Activated naive CD4-positive, alpha-beta T cell treated with anti-CD3 and anti-CD28 coated beads, Interleukin-2, amount 50 U/mL, for 72 hours (primary cell): Measurements from ENCODE around the gene ESRRB. TPM values are rescaled to one million over a fixed set of nuclear protein-coding genes. Genes with fewer than 3 reads are reported as not detected.

Source experiments
- ATAC-seq, 2 donors: fragments of 150-1000 bp; cut with Tn5 transposase; 2 replicates each; pipeline ENCODE4 v1.10.0; 2021; ENCODE audit warnings: mild to moderate bottlenecking in 2 of 2, moderate library complexity in 2 of 2
- DNase-seq, 2 donors: peaks; one replicate each; pipeline ENCODE4 v3.0.0; 2021 to 2022; ENCODE audit warnings: low spot score in 2 of 2
- H3K27ac Mint-ChIP-seq, 2 donors: one replicate each; pipeline ENCODE4 v1.8.0; 2022; ENCODE audit warnings: mild to moderate bottlenecking in 2 of 2, mixed read lengths in 2 of 2
- H3K36me3 Mint-ChIP-seq, 2 donors: one replicate each; pipeline ENCODE4 v1.8.0; 2022; ENCODE audit warnings: mixed read lengths in 2 of 2
- H3K9me3 Mint-ChIP-seq, 2 donors: one replicate each; pipeline ENCODE4 v1.8.0; 2022; ENCODE audit warnings: mixed read lengths in 2 of 2
- total RNA-seq, 2 donors: library from RNA; stranded (reverse); gene quantifications; one replicate each; pipeline ENCODE4 v1.2.3, GENCODE V29; 2022

The ESRRB gene
- total RNA-seq, 2 donors from 2014 or later, result 0.21 to 0.39 TPM

DNA sequence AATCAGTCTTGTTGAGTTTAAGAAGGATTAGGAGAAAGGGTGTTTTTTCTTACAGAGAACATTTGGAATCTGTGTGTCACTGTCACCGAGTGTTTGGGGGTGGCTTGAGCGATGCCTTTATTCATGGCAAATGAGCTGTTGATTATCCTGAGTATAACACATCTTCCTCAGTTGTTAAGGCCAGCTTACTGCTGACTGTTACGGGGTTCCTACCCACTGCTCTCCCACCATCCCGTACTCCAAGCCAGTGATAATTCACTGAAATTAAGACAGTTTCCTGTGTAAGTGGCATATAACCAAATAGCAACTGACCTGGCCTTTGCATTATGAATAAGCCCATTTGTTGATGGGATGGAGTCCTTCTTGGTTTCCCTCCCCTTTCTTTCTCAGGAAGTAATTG, 9.5 kb downstream of the ESRRB start:
- no peak for ATAC-seq
- no peak for DNase-seq
- Mint-ChIP-seq H3K27ac (no peak overlapping the region), H3K9me3 (no peaks in the 10 kb centered on the region), H3K36me3 (no peaks in the 10 kb centered on the region)

DNA sequence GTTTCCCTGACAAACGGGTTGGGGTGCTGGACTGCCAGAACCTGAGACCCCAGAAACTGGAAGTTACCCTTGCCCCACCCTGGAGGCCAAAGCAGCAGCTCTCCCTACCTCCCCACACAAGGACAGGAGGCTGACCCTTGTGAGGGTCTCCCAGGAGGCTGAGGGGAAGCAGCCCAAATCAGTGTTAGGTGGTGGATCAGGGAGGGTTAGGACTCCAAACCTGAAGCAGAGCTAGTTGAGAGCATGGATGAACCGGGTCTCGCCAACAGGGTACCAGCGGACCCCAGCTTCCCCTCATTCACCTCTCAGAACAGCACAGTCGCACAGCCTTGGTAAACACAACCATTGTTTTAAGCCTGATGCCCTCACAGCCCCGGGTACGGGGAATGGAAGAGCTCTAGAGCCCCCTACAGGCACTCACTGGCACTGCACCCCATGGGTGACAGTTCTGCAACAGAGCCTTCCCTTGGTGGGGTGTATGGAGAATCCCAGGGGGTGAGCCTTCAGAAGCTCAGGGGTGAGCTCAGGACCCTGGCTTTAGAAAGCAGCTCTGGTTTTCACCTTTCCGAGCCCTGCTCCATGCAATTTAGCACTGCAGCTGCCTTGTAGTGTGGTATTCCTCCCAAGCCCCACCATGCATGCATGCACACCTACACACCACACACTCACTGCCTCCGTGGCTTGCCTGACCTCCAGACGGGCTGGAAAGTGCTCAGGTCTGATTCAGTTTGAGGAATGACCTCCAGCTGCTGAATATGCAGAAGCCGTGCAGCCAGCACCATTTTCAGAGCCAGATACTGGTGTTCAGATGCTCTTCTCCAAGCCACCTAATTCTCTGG, 11.2 kb downstream of the ESRRB start:
- DNase-seq, result peak; percentile 61 to 85
- ATAC-seq, result peak; percentile 68 to 89
- Mint-ChIP-seq H3K27ac (no peak overlapping the region), H3K9me3 (no peaks in the 10 kb centered on the region), H3K36me3 (no peaks in the 10 kb centered on the region)

DNA sequence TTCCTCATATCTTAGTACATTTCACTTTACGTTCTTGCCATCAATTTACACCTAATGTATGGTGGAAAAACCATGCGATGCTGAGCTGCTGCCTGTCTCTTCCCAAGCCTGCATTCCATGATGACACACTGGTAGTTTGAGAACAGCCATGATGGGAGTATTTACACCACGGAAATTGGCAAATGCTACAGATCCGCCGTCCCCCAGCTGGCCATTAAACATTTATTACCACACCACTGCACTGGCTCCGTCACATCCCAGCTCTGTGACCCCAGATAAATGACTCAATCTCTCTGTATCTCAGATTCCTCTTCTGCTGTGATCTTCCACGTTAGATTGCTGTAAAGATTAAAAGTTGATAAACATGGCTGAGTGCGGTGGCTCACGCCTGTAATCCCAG, 13.9 kb downstream of the ESRRB start:
- H3K27ac Mint-ChIP-seq, result no peak overlapping the region
- H3K9me3 Mint-ChIP-seq, result no peaks in the 10 kb centered on the region
- ATAC-seq (no peak), DNase-seq (no peak)
- no peaks in the 10 kb centered on the region for H3K36me3 Mint-ChIP-seq

DNA sequence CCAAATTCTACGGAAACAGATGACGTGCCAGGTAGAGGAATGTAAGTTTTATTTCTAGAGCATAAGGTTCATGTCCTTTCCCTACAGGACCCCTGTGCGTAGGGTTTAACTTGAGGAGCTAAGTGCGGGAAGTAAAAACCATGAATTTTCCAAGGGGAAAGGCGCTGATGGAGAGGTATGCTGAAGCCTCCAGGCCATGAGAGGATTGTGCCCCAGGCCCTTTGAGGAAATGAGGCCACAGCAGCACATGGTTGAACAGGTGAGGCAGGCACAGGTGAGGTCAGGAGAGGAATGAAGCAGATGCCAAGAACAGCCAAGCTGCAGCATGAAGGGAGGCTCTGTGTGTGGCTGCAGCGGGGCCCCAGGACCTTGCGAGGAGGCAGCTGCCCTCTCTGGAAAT, 14.7 kb downstream of the ESRRB start:
- ATAC-seq (no peak), DNase-seq (no peak)
- Mint-ChIP-seq H3K27ac (no peak overlapping the region), H3K9me3 (no peaks in the 10 kb centered on the region), H3K36me3 (no peaks in the 10 kb centered on the region)

DNA sequence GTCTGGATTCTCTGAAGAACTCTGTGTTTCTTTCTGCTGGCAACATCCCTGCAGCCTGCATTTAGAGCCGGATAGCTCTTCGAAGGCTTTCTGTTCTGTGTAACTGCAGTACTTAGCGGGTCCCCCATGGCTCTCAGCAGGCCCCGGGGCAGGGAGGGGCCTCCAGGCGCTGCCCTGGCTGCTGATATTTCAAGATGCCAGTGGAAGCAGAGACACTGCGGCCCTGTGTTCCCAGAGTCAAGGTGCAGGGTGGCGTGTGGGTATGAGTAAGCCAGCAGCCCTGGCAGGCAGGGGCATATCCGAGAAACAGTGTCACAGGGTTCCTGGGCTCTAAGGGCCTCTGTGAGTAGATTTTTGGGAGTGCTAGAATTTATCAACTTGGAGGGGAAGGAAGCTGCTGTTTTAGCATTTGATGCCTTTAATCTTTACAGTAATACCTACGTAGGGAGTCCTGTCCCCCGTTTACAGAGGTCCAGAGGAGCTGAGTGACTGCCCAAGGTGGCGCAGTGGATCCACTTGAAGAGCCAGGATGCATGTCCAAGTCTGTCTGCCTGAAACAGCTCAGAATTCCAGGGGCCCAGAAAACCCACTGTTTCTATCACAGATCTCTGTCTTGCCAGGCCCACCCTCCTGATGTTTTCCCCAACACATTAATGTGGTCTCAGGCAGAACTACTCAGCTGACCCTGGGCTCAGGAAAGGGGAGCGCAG, 16.2 kb downstream of the ESRRB start:
- Mint-ChIP-seq H3K36me3 (no peaks in the 10 kb centered on the region), H3K27ac (peak overlapping the region in 1 of 2 donors; percentile 38), H3K9me3 (no peaks in the 10 kb centered on the region)
- DNase-seq (no peak), ATAC-seq (no peak)

DNA sequence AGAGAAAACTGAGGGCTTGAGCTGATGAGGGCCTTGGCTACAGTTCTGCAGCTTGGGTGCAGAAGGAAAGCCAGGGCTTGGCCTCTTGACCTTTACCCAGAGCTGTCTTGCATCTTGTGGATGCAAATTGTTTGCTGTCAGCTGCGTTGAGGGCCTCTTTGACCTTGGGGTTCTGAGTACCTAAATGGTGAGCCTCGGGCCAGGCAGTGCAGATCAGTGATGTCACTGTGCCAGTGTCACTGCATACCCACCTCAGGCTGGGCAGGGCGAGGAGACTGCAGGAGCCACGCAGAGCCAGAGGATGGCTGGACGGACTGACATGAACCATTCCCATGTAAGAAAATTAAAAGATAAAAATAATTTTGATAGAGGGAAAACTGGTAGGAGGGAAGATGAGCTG, 18.6 kb downstream of the ESRRB start:
- peak overlapping the region; percentile 7 to 16 for H3K27ac Mint-ChIP-seq
- no peak for ATAC-seq

DNA sequence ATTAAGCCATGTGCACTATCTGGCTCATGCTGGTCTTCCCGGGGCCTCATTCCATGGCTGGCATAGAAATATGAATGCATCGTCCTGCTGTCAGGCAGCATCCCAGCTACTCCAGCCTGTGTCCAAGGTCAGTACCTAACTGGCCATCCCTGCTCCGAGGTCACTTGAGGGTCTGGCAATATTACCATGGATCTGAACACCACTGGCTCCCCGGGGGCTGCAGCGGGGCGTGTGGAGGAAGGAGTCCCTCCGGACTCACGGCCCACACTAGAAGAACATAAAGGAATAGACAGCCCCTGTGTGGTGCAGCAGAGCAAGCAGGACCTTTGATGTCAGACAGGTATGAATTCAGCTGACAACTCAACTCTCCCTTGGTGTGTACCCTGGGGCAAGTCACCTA, 19.2 kb downstream of the ESRRB start:
- no peak for DNase-seq
- H3K9me3 Mint-ChIP-seq, result no peaks in the 10 kb centered on the region
- no peak for ATAC-seq

More for the DNA sequence above, 18.6 kb downstream of the ESRRB start:
- no peak for DNase-seq
- Mint-ChIP-seq H3K9me3 (no peaks in the 10 kb centered on the region), H3K36me3 (no peaks in the 10 kb centered on the region)

DNA sequence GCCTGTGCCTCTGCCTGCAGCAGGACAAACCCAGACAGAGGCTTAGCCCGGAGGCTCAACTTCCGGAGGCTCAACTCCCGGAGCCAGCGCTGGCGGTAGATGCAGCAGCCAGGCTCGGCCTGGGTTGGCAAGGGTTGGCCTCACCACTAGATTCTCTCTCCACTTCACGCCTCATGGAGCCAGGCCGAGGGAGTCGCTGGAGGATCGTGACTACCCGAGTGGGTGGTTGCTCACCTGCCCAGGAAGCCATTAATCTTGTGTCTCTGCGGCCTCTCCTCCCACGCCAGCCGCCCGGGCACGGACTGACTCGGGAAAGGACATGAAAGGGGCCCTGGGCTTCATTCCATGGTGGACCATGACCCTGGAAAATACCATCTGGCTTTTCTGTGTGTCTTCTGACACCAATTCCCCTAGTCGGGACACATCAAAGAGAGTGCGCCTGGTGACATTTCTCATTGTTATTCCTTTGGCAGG, 20.8 kb downstream of the ESRRB start:
- no peak for DNase-seq
- Mint-ChIP-seq H3K9me3 (no peaks in the 10 kb centered on the region), H3K36me3 (no peaks in the 10 kb centered on the region), H3K27ac (no peak overlapping the region)
- ATAC-seq, result no peak

More for the DNA sequence above, 19.2 kb downstream of the ESRRB start:
- Mint-ChIP-seq H3K36me3 (no peaks in the 10 kb centered on the region), H3K27ac (no peak overlapping the region)

DNA sequence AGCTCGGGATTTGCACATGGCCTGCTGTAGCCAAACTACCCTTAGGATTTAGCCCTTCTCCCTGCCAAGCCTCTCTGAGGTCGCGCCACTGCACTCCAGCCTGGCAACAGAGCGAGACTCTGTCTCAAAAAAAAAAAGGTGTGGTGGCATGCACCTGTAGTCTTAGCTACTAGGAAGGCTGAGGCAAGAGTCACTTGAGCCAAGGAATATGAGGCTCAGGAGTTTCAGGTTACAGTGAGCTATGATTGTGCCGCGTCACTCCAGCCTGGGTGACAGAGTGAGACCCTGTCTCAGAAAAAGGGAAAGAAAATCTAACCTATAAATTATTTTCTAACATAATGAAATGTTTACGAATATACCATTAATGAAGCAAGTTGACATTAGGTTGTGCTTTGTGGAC, 29.7 kb downstream of the ESRRB start:
- H3K27ac Mint-ChIP-seq, result no peak overlapping the region
- no peak for ATAC-seq
- no peaks in the 10 kb centered on the region for H3K9me3 Mint-ChIP-seq
- H3K36me3 Mint-ChIP-seq, result no peaks in the 10 kb centered on the region
- no peak for DNase-seq

DNA sequence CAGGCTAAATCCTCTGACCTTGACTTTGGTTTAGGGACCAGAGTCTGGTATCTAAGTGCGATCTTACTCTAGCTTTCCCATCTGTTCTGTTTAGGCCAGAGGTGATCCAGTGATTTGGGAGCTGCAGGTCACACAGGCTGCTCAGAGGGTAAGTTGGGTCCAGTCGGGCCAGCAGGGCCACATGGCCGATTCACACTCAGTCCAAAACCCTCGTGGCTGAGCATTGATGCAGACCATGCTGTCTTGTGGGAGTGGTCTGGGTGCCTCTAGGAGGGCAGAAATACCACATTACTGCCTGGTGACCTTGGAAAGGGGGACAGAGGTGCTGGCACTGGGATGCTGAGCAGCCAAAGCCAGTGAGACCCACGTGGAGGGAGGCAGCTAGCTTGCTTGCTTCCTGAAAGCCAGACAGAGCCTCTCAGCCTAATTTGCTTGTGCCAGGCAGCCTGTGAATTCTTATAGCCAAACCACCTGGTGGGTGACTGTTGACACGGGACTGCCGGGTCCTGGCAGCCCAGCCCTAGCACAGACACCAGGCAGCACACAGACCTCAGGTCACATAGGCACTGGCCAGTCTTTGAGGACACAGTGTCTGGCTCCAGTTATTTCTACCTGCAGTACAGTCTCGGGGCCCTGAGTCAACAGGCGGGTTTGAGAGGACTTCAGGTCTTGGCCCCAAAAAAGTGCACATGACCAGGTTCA, 31.7 kb downstream of the ESRRB start:
- ATAC-seq (no peak), DNase-seq (no peak)
- H3K9me3 Mint-ChIP-seq, result no peaks in the 10 kb centered on the region
- H3K27ac Mint-ChIP-seq, result no peak overlapping the region
- H3K36me3 Mint-ChIP-seq, result no peaks in the 10 kb centered on the region

DNA sequence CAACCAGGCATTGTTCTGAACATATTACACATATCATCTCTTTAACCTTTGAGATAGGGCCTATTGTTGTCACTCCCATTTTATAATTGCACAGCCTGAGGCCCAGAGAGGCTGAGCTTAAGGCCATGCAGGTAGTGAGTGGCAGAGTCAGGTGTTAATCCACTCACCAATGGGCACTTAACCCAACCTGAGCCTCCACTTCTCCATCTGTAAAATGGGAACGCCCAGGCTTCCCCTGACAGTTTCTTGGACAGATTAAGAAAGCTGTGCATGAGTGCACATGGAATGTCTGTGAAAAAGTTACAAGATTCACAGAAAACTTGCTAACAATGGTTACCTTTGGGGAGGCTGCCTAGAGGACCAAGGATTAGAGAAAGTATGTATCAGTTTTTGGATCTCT, 32.9 kb downstream of the ESRRB start:
- ATAC-seq, result no peak
- Mint-ChIP-seq H3K9me3 (no peaks in the 10 kb centered on the region), H3K36me3 (no peaks in the 10 kb centered on the region), H3K27ac (no peak overlapping the region)
- no peak for DNase-seq

DNA sequence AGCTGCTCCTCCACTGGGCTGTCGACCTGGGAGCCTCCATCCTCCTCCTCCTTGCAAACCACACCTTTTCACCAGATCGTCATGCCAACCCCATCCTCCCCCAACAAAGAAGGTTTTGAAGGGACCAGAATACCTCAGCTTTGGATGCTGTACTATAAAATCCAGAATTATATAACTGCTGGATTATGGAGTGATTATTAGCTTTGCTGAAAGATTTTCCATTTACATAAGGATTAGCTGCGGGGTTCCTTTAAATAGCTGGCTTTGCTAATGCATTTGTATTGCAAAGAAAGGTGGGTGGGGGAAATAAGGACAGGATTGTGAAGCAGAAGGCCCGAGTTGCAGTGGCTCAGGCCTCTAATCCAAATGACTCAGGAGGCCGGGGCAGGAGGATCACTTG, 36.6 kb downstream of the ESRRB start:
- Mint-ChIP-seq H3K27ac (no peak overlapping the region), H3K36me3 (no peaks in the 10 kb centered on the region), H3K9me3 (no peaks in the 10 kb centered on the region)
- DNase-seq (no peak), ATAC-seq (no peak)

DNA sequence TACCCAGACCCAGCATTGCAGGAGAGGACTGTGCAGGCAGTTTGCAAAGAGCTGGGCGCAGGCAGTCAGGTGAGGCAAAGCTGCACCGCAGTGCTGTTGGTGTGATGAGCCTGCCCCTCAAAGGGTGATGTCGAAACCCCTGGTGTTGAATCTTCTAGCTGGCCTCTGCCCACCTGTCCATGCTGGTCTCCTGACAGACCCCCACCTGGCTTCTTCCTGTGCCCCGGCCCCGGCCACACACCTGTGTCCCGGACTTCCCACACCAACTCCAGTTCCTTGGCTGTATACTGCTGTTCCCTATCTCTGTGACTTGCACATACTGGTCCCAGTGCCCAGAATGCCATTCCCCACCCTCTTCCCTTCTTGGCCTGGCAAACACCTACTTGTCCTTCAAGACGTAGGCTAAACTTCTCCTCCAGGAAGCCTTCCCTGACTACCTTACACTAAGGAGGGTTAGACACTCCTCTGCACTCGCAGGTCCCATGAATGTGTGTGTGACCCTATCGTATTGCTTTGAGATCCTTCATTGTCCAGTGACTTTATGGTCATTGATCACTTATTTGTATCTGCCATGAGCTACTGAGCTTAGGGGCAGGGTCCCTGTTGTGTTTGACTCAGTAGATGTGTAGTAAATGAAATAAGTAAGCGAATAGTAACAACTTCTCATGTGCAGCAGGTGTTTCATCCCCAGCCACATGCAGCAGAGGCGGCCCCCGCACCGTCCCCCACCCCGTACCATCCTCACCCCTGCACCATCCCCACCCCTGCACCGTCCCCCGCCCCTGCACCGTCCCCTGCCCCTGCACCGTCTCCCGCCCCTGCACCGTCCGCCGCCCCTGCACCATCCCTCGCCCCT, 37.4 kb downstream of the ESRRB start:
- ATAC-seq (no peak), DNase-seq (no peak)
- H3K9me3 Mint-ChIP-seq, result no peaks in the 10 kb centered on the region
- H3K27ac Mint-ChIP-seq, result no peak overlapping the region
- no peaks in the 10 kb centered on the region for H3K36me3 Mint-ChIP-seq

DNA sequence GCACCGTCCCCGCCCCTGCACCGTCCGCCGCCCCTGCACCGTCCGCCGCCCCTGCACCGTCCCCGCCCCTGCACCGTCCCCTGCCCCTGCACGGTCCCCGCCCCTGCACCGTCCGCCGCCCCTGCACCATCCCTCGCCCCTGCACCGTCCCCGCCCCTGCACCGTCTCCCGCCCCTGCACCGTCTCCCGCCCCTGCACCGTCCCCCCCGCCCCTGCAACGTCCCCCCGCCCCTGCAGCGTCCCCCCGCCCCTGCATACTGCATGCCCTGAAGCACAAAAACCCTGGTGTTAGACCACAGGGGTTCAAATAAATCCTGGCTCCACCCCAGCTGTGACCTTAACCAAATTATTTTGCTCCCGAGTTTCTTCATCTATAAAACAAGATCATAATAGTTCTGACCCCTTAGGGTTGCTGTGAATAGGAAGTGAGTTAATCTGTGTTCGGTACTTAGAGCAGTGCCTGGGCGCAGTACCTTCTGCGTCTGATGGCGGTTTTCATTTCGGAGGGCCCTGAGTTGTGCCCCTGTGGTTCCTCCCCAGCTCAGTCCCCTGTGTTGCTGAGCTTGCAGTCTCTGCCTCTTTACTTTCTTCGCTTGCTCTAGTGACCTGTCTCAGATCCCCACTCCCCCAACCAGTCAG, 38.1 kb downstream of the ESRRB start:
- H3K36me3 Mint-ChIP-seq, result no peaks in the 10 kb centered on the region
- no peaks in the 10 kb centered on the region for H3K9me3 Mint-ChIP-seq
- no peak overlapping the region for H3K27ac Mint-ChIP-seq
- ATAC-seq, result no peak
- DNase-seq, result no peak

DNA sequence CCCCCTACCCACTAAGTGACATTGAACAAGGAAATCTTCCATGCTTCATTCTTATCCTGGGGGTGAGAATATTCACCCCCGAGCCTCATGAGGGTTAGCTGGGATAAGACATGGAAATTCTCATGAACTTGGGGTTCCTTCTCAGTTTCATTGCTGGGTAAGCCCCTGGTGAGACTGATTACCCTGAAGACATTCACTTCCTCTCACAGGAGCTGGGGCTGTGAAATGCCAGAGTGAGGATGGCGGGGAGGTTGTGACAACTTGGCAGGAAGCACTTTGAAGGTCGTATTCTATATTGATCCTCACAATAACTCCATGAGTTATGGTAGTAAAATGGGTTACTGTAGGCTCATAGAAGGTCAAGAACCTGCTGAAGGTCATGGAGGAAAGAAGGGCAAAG, 43.5 kb downstream of the ESRRB start:
- DNase-seq (no peak), ATAC-seq (no peak)
- no peaks in the 10 kb centered on the region for H3K36me3 Mint-ChIP-seq
- peak overlapping the region in 1 of 2 donors; percentile 50 for H3K27ac Mint-ChIP-seq
- H3K9me3 Mint-ChIP-seq, result no peaks in the 10 kb centered on the region

DNA sequence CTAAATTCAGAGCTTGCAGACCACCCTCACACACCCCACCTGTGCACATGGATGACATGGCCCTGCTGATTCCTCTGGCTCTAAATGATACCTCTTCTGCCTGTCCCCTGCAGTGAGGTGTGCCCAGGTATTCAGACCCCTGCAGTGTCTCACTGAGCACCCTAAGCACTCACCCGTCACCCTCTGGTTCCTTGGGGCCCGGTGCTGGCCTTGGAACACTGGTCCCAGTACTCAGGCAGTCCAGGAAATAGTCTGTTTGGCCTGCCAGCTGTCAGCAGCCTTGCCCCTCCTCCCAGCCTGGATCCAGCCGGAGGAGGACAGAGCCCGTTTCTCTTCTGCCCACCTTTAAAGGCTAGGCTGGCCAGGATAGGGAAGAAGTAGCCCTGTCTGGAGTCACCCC, 44.9 kb downstream of the ESRRB start:
- H3K27ac Mint-ChIP-seq, result no peak overlapping the region
- ATAC-seq (no peak), DNase-seq (no peak)
- H3K9me3 Mint-ChIP-seq, result no peaks in the 10 kb centered on the region
- H3K36me3 Mint-ChIP-seq, result no peaks in the 10 kb centered on the region
